IPS DF 19.7 (cell line): Measurements from ENCODE around the gene NOSTRIN.
"Not testable (repeated sequence)": the region's sequence is repeated elsewhere in the genome, so short reads cannot be mapped to it uniquely, and the experiment has no call there.

Source experiments
- DNase-seq: peaks from one replicate; pipeline ENCODE4 v3.0.0-alpha.2; 2013; ENCODE audit warnings: low read depth, low spot score

Gene NOSTRIN

GRCh38 chr2:168882163-168882562 lies 79.7 kb downstream of the NOSTRIN start:
- DNase-seq = not testable (repeated sequence)

- no peak for DNase-seq
Observed at GRCh38 chr2:168884975-168885374, 82.5 kb downstream of the NOSTRIN start.

- DNase-seq = no peak
Observed at GRCh38 chr2:168889635-168890005, 87.2 kb downstream of the NOSTRIN start.

- peak; percentile 86 for DNase-seq
Observed at GRCh38 chr2:168890006-168890782, 87.8 kb downstream of the NOSTRIN start, which contains the start of gene SPC25. SPC25 (minus strand) TSS chr2:168890430; CDS start chr2:168889519, 911 bp downstream.

GRCh38 chr2:168892327-168892726 lies 89.9 kb downstream of the NOSTRIN start:
- DNase-seq = no peak

- DNase-seq = no peak
Observed at GRCh38 chr2:168894101-168894500, 91.7 kb downstream of the NOSTRIN start.

GRCh38 chr2:168894720-168895119 lies 92.3 kb downstream of the NOSTRIN start:
- DNase-seq = no peak

- DNase-seq = no peak
Observed at GRCh38 chr2:168895771-168896170, 93.3 kb downstream of the NOSTRIN start.

- DNase-seq = no peak
Observed at GRCh38 chr2:168896783-168897182, 94.3 kb downstream of the NOSTRIN start.

- no peak for DNase-seq
Observed at GRCh38 chr2:168897449-168897848, 95.0 kb downstream of the NOSTRIN start.

- DNase-seq = no peak
Observed at GRCh38 chr2:168901003-168901402, 98.6 kb downstream of the NOSTRIN start, which contains the start of gene G6PC2. G6PC2 (plus strand) TSS chr2:168901291; CDS start chr2:168901332, 41 bp downstream.

GRCh38 chr2:168903888-168904287 lies 101.5 kb downstream of the NOSTRIN start:
- DNase-seq = no peak

GRCh38 chr2:168904358-168904757 lies 101.9 kb downstream of the NOSTRIN start:
- no peak for DNase-seq

GRCh38 chr2:168907940-168908662 lies 105.7 kb downstream of the NOSTRIN start:
- peak; percentile 48 for DNase-seq

GRCh38 chr2:168910330-168910729 lies 107.9 kb downstream of the NOSTRIN start:
- DNase-seq = no peak

- no peak for DNase-seq
Observed at GRCh38 chr2:168912466-168912865, 110.0 kb downstream of the NOSTRIN start.

GRCh38 chr2:168912901-168913369 lies 110.5 kb downstream of the NOSTRIN start:
- DNase-seq = no peak

- DNase-seq = no peak
Observed at GRCh38 chr2:168913495-168913894, 111.1 kb downstream of the NOSTRIN start.
